Kidney (tissue), 14 donors: ENCODE results near the gene GPR152. TPM values are rescaled to one million over a fixed set of nuclear protein-coding genes. Genes with fewer than 3 reads are reported as not detected.

Experiments used
- DNase-seq, 5 donors: peaks; one replicate each; pipeline ENCODE4 v3.0.0-alpha.2; 2013 to 2020
- FAIRE-seq: peaks from 2 replicates; lab custom pipeline; 2012; peaks lifted over from hg19 to GRCh38; lab: Jason Lieb, UNC
- H3K27ac ChIP-seq, 2 donors: one replicate each; pipeline ENCODE4 v1.7.0; 2013; ENCODE audit warnings: low read depth in 2 of 2, low read length in 2 of 2, inconsistent platforms in 1 of 2
- H3K27me3 ChIP-seq: one replicate; pipeline ENCODE4 v1.7.1; 2013; ENCODE audit warnings: low read length, inconsistent platforms; ENCODE audit not compliant: control insufficient read depth, insufficient read depth
- H3K36me3 ChIP-seq, 3 donors: one replicate each; pipeline versions ENCODE4 v1.7.0 to v1.7.1; 2013; ENCODE audit warnings: low read length in 3 of 3, control low read depth in 1 of 3, inconsistent platforms in 1 of 3; ENCODE audit not compliant: insufficient read depth in 3 of 3, control insufficient read depth in 2 of 3
- H3K4me1 ChIP-seq, 3 donors: one replicate each; pipeline versions ENCODE4 v1.7.0 to v1.7.1; 2013; ENCODE audit warnings: low read length in 3 of 3, inconsistent platforms in 1 of 3, low read depth in 1 of 3; ENCODE audit not compliant: control insufficient read depth in 2 of 3, insufficient read depth in 2 of 3
- H3K4me3 ChIP-seq, 3 donors: one replicate each; pipeline versions ENCODE4 v1.7.0 to v1.8.1; 2013; ENCODE audit warnings: low read length in 3 of 3, control low read depth in 1 of 3, inconsistent platforms in 1 of 3
- H3K9ac ChIP-seq, 3 donors: one replicate each; pipeline versions ENCODE4 v1.7.0 to v1.7.1; 2013; ENCODE audit warnings: low read length in 3 of 3, control low read depth in 1 of 3, inconsistent platforms in 1 of 3
- H3K9me3 ChIP-seq, 3 donors: one replicate each; pipeline versions ENCODE4 v1.7.0 to v1.7.1; 2013; ENCODE audit warnings: low read length in 3 of 3, control low read depth in 1 of 3, inconsistent platforms in 1 of 3; ENCODE audit not compliant: control insufficient read depth in 2 of 3, insufficient read depth in 1 of 3
- intact Hi-C: fragments of 100-400 bp; cut with DNase I; formaldehyde crosslinking; loops from one replicate; pipeline ENCODE4 v1.11.1; 2022
- polyA plus RNA-seq: library from polyadenylated mRNA; stranded (reverse); fragments of 350-450 nt; fragmentation: Illumina TruSeq; extraction: RNeasy Lipid Tissue Mini Kit (QIAGEN cat#74804); gene quantifications from one replicate; pipeline ENCODE4 v1.2.3, GENCODE V29; 2014; ENCODE audit warnings: low read depth, low replicate concordance; ENCODE audit not compliant: insufficient read depth
- total RNA-seq: library from RNA; stranded (reverse); fragmentation: NEBNext Ultra II Directional; extraction: Animal tissue kit (Norgen Biotek cat#: 25700); gene quantifications from one replicate; pipeline ENCODE4 v1.2.1, GENCODE V29; 2021
- TF ChIP-seq, protein P1 (sequence below): IDR thresholded peaks from 3 replicates; pipeline ENCODE4 v1.5.1; 2012; ENCODE audit warnings: mild to moderate bottlenecking, moderate library complexity, borderline replicate concordance; ENCODE audit not compliant: insufficient read depth; ENCODE audit errors: extremely low read depth
- donor health status: control.
- donor health status: control.
- donor health status: control.
- donor health status: control.
- donor health status: control.
- donor health status: DM: yes; HTN: yes; CAD: no.
- donor health status: Normal renal cell carcinoma (clear cell type).

GPR152 gene
- total and polyA plus RNA-seq, 2 donors from 2014 or later = not detected

- DNase-seq = no peak
- no peaks in the 10 kb centered on the region for H3K27me3 ChIP-seq
- intact Hi-C loops = no loop called here
- H3K9me3 ChIP-seq = no peaks in the 10 kb centered on the region
- peaks cover 0 to 14% (median 4%) of the 10 kb centered on the region in 3 donors for H3K4me1 ChIP-seq
- TF ChIP-seq, protein P1, sequence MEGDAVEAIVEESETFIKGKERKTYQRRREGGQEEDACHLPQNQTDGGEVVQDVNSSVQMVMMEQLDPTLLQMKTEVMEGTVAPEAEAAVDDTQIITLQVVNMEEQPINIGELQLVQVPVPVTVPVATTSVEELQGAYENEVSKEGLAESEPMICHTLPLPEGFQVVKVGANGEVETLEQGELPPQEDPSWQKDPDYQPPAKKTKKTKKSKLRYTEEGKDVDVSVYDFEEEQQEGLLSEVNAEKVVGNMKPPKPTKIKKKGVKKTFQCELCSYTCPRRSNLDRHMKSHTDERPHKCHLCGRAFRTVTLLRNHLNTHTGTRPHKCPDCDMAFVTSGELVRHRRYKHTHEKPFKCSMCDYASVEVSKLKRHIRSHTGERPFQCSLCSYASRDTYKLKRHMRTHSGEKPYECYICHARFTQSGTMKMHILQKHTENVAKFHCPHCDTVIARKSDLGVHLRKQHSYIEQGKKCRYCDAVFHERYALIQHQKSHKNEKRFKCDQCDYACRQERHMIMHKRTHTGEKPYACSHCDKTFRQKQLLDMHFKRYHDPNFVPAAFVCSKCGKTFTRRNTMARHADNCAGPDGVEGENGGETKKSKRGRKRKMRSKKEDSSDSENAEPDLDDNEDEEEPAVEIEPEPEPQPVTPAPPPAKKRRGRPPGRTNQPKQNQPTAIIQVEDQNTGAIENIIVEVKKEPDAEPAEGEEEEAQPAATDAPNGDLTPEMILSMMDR = no peak
- no peaks in the 10 kb centered on the region for H3K36me3 ChIP-seq
- H3K4me3 ChIP-seq = no peak overlapping the region
- no peak for FAIRE-seq
- no peak overlapping the region for H3K9ac ChIP-seq
- H3K27ac ChIP-seq = no peak overlapping the region
Measured at GRCh38 chr11:67470337-67471002, 17.9 kb upstream of the GPR152 start.

DNA sequence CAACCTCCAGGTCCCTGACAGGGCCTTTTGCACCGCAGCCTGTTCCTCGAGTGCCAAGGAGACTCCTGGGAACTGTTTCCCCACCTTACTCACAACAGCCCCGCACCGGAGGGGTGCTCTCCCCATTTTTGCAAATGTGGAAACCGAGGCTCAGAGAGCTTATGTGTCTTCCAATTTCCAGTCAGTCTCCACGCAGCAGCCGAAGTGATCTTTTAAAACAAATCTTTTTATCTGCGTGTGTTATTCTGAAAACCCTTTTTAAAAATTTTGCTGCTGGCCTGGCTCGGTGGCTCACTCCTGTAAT, 16.9 kb upstream of the GPR152 start:
- Histone ChIP-seq H3K36me3 (no peaks in the 10 kb centered on the region), H3K4me3 (peak overlapping the region; percentile 74 to 84 (median 75)), H3K9ac (peak overlapping the region; percentile 59 to 85 (median 84)), H3K9me3 (no peaks in the 10 kb centered on the region), H3K27me3 (no peaks in the 10 kb centered on the region), H3K27ac (peak overlapping the region; percentile 84 to 88), H3K4me1 (peaks cover 0 to 17% (median 4%) of the 10 kb centered on the region in 3 donors)
- FAIRE-seq = no peak
- intact Hi-C loops = no loop called here
- TF ChIP-seq, protein P1 = no peak
- DNase-seq = no peak

DNA sequence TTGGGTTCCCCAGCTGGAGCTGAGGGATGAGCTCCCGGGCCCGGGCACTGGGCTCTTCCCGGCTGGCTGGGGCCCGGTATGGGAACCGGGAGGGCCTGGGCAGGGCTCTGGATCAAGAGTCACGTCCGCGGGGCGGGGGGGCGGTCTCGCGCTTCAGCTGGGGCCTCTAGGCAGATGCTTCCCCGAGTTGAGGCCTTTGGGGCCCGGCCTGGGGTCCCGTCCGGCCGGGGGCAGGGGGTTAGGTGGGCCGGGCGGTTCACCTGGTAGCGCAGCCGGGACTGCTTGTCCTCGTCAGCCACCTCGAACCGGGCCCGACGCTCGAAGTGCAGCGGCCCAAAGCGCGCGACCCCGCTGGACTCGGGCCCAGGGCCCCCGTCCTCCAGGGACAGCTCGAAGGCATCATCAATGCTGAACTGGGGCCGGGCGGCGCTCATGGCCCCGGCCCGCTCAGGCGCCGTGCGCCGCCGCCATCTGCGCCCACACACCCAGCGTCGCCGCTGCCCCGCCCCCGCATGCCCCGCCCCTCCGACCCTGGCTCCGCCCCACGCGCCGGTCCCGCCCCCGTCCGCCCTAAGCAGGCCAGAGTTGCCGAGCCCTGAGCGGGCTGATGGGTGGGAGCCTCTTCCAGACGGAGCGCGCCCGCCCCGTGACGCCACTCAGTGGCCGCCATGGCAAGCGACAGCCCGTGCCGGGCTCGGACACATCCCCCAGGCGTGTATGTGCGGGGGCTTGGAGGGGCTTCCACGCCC, 16.4 kb upstream of the GPR152 start, which contains the start of gene TMEM134:
Gene TMEM134, minus strand, starts transcription at position 493 of the 749 bp plus-strand sequence. Its CDS starts 59 bp downstream, at position 434.
- Histone ChIP-seq H3K27ac (peak within 1 kb of the TSS; percentile 88), H3K9ac (peak within 1 kb of the TSS; percentile 59 to 96 (median 84)), H3K4me1 (peaks cover 0 to 21% (median 8%) of the 10 kb centered on the region in 3 donors), H3K36me3 (no peaks in the 10 kb centered on the region), H3K4me3 (peak within 1 kb of the TSS; percentile 74 to 84 (median 75)), H3K27me3 (no peaks in the 10 kb centered on the region), H3K9me3 (no peaks in the 10 kb centered on the region)
- DNase-seq = peak; percentile 94 to 98 (median 97)
- no peak for FAIRE-seq
- TF ChIP-seq, protein P1 = peak; percentile 54
- intact Hi-C loops = no loop called here
